ENCODE data around the gene ZNF366.

Gene ZNF366

DNA sequence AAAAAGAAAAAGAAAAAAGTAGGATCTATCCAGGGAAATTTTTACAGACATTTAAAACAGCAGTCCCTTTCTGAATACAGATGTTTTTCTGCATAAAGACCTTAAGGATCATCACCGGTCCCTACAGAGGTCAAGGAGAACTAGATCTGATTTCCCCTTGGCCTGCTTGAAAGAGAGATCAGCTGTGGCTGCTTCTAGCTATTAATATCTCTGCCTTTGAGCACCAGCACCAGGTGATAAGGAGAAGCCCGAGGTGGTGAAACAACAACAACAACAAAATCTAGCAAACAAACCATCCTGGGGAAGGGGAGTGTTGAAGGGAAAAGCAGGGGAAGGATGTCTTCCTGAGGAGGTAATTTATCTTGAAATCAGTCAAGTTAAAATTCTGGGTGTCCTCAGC is 42.1 kb downstream of the ZNF366 start:
- no peak for DNase-seq (ENCODE audit: low read depth)

- DNase-seq (ENCODE audit: low read depth), result no peak
Observed at GRCh38 chr5:72464071-72464470, 43.1 kb downstream of the ZNF366 start.

- DNase-seq (ENCODE audit: low read depth), result no peak
Observed at GRCh38 chr5:72463449-72464052, 43.7 kb downstream of the ZNF366 start.

GRCh38 chr5:72460413-72460812 is 46.8 kb downstream of the ZNF366 start:
- DNase-seq (ENCODE audit: low read depth), result no peak

GRCh38 chr5:72459913-72460312 is 47.3 kb downstream of the ZNF366 start:
- no peak for DNase-seq (ENCODE audit: low read depth)

DNA sequence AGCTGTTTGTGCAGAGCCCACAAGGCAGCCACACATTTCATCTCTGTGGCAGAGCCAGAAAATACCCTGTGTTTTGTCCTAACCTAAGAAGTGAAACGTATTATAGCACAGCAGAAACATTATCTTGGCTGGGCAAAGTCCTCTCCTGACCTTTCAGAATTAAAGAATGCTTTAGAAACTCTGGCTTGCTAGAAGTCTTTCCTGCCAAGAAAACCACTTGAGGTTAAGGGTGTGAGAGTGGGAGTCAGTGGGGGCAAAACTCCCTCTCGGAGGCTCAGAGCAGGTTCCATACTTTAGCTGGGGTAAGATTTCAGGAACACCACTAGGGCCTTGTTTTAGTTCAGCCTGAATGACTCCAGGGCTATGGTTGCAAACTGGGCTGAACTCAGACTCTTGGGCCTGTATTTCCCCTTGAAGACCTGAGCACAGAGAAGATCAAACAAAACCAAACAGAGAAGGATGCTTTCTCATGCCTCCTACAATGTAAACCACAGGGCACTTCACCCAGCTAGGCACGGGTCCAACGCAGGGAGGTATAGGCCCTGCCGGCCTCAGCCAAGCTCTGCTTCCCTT is 48.0 kb downstream of the ZNF366 start:
- peak; percentile 67 for DNase-seq (ENCODE audit: low read depth)

DNA sequence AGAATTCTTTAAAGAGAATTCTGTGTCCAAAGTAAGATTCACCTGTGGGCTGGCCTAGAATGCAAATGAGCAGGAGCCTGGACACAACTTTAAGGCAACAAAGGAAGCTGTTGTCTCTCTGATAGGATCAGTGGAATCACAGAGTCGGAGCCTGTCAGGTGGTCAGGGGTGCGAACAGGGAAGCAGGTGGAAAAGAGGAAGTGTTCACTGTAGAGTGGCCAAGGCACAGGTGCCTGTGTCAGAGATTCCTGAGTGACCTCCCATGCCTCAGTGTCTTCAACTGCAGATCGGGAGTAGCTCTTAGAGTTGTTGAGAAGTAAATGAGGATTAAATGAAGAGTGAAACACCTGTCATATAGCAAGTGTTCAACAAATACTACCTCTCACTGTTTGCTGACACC is 48.8 kb downstream of the ZNF366 start:
- no peak for DNase-seq (ENCODE audit: low read depth)

DNA sequence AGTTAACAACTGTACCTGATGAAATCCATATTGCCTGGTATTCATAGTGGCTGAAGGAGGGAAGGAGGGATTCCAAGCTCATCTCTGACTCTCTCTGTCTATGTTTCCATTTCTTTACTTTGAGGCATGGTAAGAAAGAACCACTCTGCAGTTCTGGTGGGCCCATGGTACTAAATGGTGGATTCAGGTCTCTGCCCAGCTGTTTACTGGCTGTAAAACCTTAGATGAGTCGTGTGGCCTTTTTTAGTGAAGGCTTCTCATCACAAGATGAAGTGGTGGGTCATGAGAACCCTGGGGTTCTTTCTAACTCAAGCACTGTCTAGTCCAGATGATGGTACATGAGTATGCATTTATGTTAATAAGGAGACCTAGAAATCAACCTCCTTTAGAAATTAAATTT is 49.7 kb downstream of the ZNF366 start:
- DNase-seq (ENCODE audit: low read depth), result peak; percentile 12

- DNase-seq (ENCODE audit: low read depth), result no peak
Observed at GRCh38 chr5:72456391-72457074, 50.7 kb downstream of the ZNF366 start.

DNA sequence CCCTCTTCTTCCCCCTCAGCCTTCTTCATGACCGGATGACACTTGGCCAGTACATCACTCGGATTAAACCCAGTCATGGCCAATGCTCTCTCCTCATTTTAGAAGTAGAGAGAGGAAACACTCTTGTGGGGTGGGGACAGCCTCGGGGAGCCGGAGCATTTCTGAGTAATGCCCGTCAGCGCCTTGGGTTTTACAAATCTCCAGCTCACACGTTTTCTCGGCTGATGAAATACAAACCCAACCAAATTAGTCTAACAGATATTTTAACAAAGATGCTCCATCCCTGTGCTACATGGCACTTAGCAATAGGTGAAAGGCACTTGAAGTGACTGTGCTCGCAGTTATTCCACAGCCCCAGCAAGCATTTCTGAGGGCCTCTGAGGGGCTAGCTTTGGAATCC is 51.7 kb downstream of the ZNF366 start:
- DNase-seq (ENCODE audit: low read depth), result no peak

- DNase-seq (ENCODE audit: low read depth), result no peak
Observed at GRCh38 chr5:72454996-72455395, 52.2 kb downstream of the ZNF366 start.

GRCh38 chr5:72453246-72453775 is 53.9 kb downstream of the ZNF366 start:
- DNase-seq (ENCODE audit: low read depth), result no peak

GRCh38 chr5:72452515-72453245 is 54.5 kb downstream of the ZNF366 start:
- DNase-seq (ENCODE audit: low read depth), result peak; percentile 64

GRCh38 chr5:72451741-72452505 is 55.3 kb downstream of the ZNF366 start:
- peak; percentile 50 for DNase-seq (ENCODE audit: low read depth)

- DNase-seq (ENCODE audit: low read depth), result no peak
Observed at GRCh38 chr5:72448368-72448767, 58.8 kb downstream of the ZNF366 start.

DNA sequence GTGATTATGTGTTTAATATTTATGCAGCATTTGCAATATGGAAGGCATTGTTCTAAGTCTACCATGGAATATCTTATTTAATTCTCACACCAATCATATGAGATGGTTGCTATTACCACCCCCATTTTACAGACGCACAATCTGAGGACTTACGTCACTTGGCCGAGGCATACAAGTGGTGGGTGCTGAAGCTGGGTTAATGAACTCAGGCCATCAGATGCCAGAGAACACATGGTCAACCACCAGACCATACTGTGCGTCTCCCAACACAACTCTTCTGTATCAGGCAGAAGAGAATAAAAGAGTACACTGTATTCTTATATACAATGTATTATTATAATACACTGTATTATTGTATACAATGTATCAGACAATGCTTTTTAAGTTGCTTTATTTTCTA is 59.5 kb downstream of the ZNF366 start:
- DNase-seq (ENCODE audit: low read depth), result no peak

- DNase-seq (ENCODE audit: low read depth), result peak; percentile 22
Observed at GRCh38 chr5:72445969-72446368, 61.2 kb downstream of the ZNF366 start.

- no peak for DNase-seq (ENCODE audit: low read depth)
Observed at GRCh38 chr5:72443883-72444282, 63.3 kb downstream of the ZNF366 start.

- DNase-seq (ENCODE audit: low read depth), result peak; percentile 86
Observed at GRCh38 chr5:72441862-72442540, 65.2 kb downstream of the ZNF366 start.

- no peak for DNase-seq (ENCODE audit: low read depth)
Observed at GRCh38 chr5:72441094-72441723, 66.0 kb downstream of the ZNF366 start.

DNA sequence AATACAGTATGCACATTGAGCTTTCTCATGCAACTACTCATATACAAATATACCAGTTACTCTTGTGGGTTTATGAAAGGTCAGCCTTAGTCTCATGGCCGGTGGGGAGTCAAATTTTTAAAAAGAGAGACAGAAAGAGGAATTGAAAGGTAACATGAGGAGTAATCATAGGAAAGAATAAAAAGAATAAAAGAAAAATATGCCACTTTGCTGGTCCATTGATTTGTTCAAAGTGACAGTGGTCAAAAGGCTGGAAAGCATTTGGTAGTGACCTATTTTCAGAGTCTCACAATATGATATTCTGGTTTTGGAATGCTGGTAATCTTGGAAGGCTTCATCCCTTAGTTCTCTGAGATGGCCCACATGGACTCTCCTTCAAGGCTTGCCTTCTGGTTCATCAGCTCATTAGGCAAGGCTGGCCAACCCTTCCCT is 67.0 kb downstream of the ZNF366 start:
- DNase-seq (ENCODE audit: low read depth), result no peak

All from amniotic epithelial cell (primary cell).